H7 (cell line): ENCODE results near the gene PADI1. TPM values are rescaled to one million over a fixed set of nuclear protein-coding genes. Genes with fewer than 3 reads are reported as not detected.

Source experiments
- DNase-seq: peaks from one replicate; pipeline ENCODE4 v3.0.0; 2012
- H3K27me3 ChIP-seq: 2 replicates; pipeline ENCODE4 v1.6.0; 2011; ENCODE audit warnings: mild to moderate bottlenecking, low read length; ENCODE audit not compliant: control insufficient read depth, insufficient read depth
- H3K36me3 ChIP-seq: replicated peaks from 2 replicates; pipeline ENCODE4 v1.5.1; 2011; ENCODE audit warnings: low read length; ENCODE audit not compliant: control insufficient read depth, insufficient read depth
- H3K4me3 ChIP-seq: 2 replicates; pipeline ENCODE4 v1.5.1; 2011; ENCODE audit warnings: low read depth, mild to moderate bottlenecking, control low read depth, low read length, moderate library complexity; ENCODE audit not compliant: insufficient read depth
- total RNA-seq: library from RNA; depleted of rRNA; stranded (reverse); fragments of >200 nt; shearing (Covaris generic); gene quantifications from 2 replicates; pipeline ENCODE4 v1.2.3, GENCODE V29; 2014; rRNA removed

The PADI1 gene
- total RNA-seq, 1 experiment from 2014 or later: 0.45 TPM

DNA sequence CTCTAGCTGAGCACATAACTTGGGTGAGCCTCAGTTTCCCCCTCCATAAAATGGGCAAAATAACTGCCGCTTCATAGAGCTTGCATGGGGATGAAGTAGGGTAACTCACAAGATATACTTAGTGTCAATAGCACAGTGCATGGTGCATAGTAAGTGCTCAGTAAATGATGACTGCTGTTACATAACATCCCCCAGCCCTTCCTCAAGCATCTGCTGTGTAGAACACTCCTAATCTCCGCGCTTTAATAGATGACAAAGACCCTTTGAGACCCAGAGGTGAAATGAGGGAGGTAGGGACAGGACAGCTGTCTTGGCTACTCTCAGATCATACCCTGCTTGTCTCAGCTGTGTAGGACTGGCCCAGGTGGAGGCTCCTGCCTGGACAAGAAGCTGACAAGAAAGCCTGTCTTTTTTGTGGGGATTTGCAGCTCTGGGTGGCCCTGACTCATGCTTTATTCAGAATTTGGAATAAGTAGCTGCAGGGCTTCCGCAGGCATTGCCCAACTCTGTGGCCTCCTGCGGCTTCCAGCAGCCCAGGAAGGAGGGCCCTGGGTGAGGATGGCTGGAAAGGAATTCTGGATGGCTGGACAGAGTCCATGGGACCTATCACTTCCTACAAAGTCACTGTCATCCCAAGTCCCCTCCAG, 82.3 kb downstream of the PADI1 start:
- H3K27me3 ChIP-seq: no peaks in the 10 kb centered on the region
- H3K4me3 ChIP-seq: no peak overlapping the region
- H3K36me3 ChIP-seq: no peaks in the 10 kb centered on the region
- no peak for DNase-seq

DNA sequence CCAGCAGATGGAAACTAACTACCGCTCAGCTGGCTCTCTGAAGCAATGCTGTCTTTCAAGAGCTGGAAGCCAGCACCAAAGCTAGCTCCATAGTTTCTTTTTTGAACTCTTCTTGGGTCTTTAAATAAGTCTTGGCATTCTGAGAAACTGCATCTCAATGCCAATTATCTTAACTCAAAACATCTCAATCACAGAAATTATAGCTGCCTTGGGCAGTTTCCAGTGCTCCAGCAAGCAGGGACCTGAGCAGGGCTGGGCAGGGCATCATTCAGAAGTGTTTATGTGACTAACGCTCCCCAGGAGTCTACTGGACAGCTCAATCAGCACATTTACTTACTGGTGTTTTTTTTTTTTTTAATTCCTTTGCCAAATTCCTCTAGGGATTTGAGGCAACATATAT, 84.8 kb downstream of the PADI1 start:
- Histone ChIP-seq H3K27me3 (no peaks in the 10 kb centered on the region), H3K4me3 (no peak overlapping the region), H3K36me3 (no peaks in the 10 kb centered on the region)
- DNase-seq: no peak

DNA sequence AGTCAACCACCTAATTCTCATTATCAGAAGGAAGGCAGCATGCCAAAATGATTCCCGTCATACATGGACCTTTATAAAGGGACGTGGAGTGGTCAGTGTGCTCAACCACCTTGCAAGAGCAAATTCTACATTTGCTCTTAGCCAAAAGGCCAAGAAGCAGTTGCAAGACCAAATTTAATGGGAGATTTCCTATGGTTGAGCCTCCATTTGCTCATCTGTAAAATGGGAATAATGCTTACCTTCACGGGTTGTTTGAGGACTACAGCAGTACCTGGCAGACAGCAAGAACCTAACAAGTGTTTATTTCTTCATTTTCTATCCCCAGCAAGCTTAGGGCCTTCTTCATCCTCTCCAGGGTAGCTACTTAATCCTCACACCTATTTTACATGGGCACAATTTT, 85.6 kb downstream of the PADI1 start:
- Histone ChIP-seq H3K4me3 (no peak overlapping the region), H3K27me3 (no peaks in the 10 kb centered on the region), H3K36me3 (no peaks in the 10 kb centered on the region)
- DNase-seq: no peak

DNA sequence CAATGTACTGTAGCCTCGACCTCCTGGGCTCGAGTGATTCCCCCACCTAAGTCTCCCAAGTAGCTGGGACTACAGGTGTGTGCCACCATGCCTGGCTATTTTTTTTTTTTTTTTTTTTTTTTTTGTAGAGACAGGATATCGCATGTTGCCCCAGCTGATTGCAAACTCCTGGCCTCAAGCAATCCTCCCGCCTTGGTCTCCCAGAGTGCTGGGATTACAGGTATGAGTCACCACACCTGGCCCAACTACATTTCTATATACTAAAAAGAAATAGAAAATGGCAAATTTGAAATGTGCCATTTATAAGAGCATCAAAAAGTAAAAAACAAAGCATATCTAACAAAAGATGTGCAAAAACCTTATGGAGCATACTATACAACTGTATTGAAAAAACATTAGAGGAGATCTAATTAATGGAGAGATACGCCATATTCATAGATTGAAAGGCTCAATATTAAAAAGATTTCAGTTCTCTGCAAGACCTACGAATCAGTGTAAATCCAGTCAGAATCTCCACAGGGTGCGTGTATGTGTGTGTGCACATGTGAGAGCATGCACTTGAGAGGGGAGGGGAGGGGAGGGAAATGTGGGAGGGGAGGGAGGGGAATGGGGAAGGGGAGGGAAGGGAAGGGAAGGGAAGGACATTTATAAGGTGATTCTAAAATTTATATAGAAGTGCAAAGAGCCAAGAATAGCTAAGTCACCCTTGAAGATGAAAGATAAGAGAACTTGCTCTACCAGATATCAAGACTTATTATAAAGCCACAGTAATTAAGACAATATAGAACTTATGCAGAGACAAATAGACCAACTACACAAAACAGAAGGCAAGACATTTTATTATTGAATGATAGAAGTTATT, 87.6 kb downstream of the PADI1 start:
- no peaks in the 10 kb centered on the region for H3K27me3 ChIP-seq
- no peak overlapping the region for H3K4me3 ChIP-seq
- H3K36me3 ChIP-seq: no peaks in the 10 kb centered on the region
- no peak for DNase-seq

DNA sequence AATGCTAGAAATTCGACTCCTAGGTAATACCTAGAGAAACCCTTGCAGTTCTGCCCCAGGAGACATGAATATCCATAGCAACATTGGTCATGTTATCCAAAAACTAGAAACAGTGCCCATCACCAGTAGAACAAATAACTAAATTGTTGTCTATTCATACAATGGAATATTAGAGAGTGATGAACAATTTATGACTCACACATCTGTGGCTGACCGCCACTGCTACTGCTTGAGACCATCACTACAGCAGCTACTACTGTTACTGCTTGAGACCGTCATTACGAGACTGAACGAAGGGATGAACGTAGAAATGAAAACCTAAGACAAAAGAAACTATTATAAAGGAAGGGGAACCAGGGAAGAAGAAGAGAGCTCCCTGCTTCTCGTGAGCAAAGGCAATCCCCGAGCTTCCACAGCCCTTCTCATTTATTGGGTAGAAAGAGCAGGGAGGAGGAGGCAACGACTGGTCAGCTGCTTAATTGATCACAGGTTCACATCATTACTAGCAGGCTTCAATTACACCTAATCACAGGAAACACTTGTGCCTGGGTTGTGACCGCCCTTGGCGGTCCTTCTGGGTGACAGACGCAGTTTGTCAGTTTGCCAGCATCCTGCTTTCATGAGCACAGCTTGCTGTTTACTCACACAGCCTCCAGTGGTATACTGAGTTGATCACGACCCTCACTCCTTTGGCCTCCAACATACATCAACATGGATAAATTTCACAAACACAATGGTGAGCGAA, 88.9 kb downstream of the PADI1 start:
- H3K27me3 ChIP-seq: no peaks in the 10 kb centered on the region
- H3K36me3 ChIP-seq: no peaks in the 10 kb centered on the region
- no peak overlapping the region for H3K4me3 ChIP-seq
- DNase-seq: no peak

DNA sequence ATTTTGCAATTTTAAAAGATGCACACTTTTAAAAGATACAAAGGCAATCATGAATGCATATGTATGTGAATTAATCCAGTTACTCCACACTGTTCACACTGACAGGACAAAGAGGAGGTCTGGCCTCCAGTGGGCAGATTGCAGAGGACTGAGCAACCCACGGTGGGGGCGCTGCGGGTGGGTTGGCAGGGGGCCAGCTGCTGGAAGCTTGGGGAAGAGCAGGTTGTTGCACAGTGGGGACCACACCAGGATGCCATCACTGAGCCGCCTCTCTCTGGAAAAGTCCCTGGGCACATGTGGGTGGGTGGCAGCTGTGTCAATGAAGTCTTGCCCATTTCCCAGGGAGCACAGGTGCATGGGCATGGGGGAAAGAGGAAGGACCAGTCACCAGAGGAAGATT, 90.4 kb downstream of the PADI1 start:
- H3K36me3 ChIP-seq: no peaks in the 10 kb centered on the region
- no peak overlapping the region for H3K4me3 ChIP-seq
- DNase-seq: no peak
- no peaks in the 10 kb centered on the region for H3K27me3 ChIP-seq

Other genes starting within 250 kb of the PADI1 start
- 176 and 202 TPM in 2 replicates for gene MFAP2, start 224.5 kb upstream of the PADI1 start, total RNA-seq
- 128 and 162 TPM in 2 replicates for gene ATP13A2, start 193.2 kb upstream of the PADI1 start, total RNA-seq
- 225 and 238 TPM in 2 replicates for gene SDHB, start 151.1 kb upstream of the PADI1 start, total RNA-seq
- 2.0 and 2.1 TPM in 2 replicates for gene PADI2, start 85.7 kb upstream of the PADI1 start, total RNA-seq
- 1.2 and 4.1 TPM in 2 replicates for gene PADI3, start 44.0 kb downstream of the PADI1 start, total RNA-seq
- gene PADI4, start 103.1 kb downstream of the PADI1 start, total RNA-seq: 0.62 TPM in 1 of 2 replicates, not detected in the other
- gene PADI6, start 167.1 kb downstream of the PADI1 start, total RNA-seq: not detected in 2 replicates
- gene RCC2, start 234.5 kb downstream of the PADI1 start, total RNA-seq: 363 and 366 TPM in 2 replicates